Measurements from ENCODE around the gene SPIRE1. TPM values are rescaled to one million over a fixed set of nuclear protein-coding genes. Genes with fewer than 3 reads are reported as not detected.
"Not testable (repeated sequence)": the region's sequence is repeated elsewhere in the genome, so short reads cannot be mapped to it uniquely, and the experiment has no call there.

The SPIRE1 gene
- total RNA-seq, 4 donors from 2014 or later, result 37.4 to 50.8 (median 43.0) TPM

DNA sequence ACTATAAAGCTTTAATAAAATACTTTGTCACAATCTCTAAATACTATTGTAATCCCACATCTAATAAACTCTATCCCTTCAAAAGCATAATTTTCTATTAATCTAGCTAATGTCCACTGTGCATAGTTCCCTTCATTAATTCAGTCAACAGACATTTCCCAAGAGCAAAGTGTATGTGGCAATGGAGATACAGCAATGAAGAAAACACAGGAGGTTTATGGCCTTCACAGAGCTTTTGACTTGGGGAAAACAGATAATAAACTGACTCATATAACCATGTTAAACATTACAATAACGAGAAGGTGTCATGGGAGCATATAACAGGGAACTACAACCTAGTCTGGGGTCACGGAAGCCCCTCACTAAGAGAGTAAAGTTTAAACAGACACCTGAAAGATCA is 86.3 kb downstream of the SPIRE1 start:
- Histone ChIP-seq H3K36me3 (no peaks in the 10 kb centered on the region), H3K27me3 (no peaks in the 10 kb centered on the region), H3K4me1 (no peaks in the 10 kb centered on the region), H3K27ac (no peak overlapping the region), H3K9me3 (no peaks in the 10 kb centered on the region), H3K4me3 (no peak overlapping the region)
- TF ChIP-seq POLR2A (IDR thresholded peaks at IDR 0.05), result no peak
- TF ChIP-seq CTCF (IDR thresholded peaks at IDR 0.05), result no peak
- no peak for TF ChIP-seq EP300 (IDR thresholded peaks at IDR 0.05)
- TF ChIP-seq POLR2AphosphoS5 (IDR thresholded peaks at IDR 0.05), result no peak
- WGBS, 2 donors (ENCODE audit: low coverage in 1 of 2), result 85 to 88% methylated on average over 2 of the region's 2 CpGs
- no peak for ATAC-seq

DNA sequence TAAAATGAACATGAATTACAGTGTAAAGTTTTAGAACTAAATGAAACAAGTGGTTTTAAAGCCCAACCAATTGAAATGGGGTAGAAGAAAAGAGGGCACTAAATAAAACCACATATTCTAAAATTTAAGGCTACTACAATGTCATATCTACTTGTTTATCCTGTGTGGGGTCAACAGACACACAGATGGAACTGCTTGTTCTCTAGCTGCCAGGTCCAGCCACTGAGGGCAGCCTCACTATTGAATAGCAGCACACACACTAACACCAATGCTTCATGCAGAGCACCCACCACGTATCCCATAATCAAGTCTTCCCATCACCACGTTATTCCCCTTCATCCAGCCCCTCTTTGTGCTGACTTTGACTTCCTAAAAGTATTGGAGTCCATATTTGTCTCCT is 88.1 kb downstream of the SPIRE1 start:
- ATAC-seq, result no peak

GRCh38 chr18:12567849-12568248 is 90.1 kb downstream of the SPIRE1 start:
- Histone ChIP-seq H3K9me3 (peaks cover 0 to 5% (median 0%) of the 10 kb centered on the region in 3 donors), H3K27me3 (no peaks in the 10 kb centered on the region), H3K4me3 (no peak overlapping the region), H3K36me3 (no peaks in the 10 kb centered on the region), H3K27ac (no peak overlapping the region), H3K4me1 (peaks cover 0 to 4% (median 0%) of the 10 kb centered on the region in 3 donors)
- no peak for ATAC-seq
- no peak for TF ChIP-seq EP300 (IDR thresholded peaks at IDR 0.05)
- TF ChIP-seq CTCF (IDR thresholded peaks at IDR 0.05), result no peak
- no peak for TF ChIP-seq POLR2AphosphoS5 (IDR thresholded peaks at IDR 0.05)
- TF ChIP-seq POLR2A (IDR thresholded peaks at IDR 0.05), result no peak
- WGBS, 2 donors (ENCODE audit: low coverage in 1 of 2), result 88 to 91% methylated on average over 4 of the region's 4 CpGs

More for the DNA sequence above, 88.1 kb downstream of the SPIRE1 start:
- Histone ChIP-seq H3K36me3 (no peaks in the 10 kb centered on the region), H3K9me3 (peaks cover 0 to 5% (median 0%) of the 10 kb centered on the region in 3 donors), H3K27me3 (no peaks in the 10 kb centered on the region), H3K4me1 (no peaks in the 10 kb centered on the region), H3K27ac (no peak overlapping the region), H3K4me3 (no peak overlapping the region)
- WGBS, 2 donors (ENCODE audit: low coverage in 1 of 2), result 90 to 100% methylated on average over 2 of the region's 2 CpGs
- no peak for TF ChIP-seq CTCF (IDR thresholded peaks at IDR 0.05)
- no peak for TF ChIP-seq POLR2A (IDR thresholded peaks at IDR 0.05)
- no peak for TF ChIP-seq POLR2AphosphoS5 (IDR thresholded peaks at IDR 0.05)
- TF ChIP-seq EP300 (IDR thresholded peaks at IDR 0.05), result no peak

- peaks cover 0 to 4% (median 0%) of the 10 kb centered on the region in 3 donors for H3K4me1 ChIP-seq
- ATAC-seq, result no peak
- no peaks in the 10 kb centered on the region for H3K27me3 ChIP-seq
- no peak overlapping the region for H3K4me3 ChIP-seq
- TF ChIP-seq EP300 (IDR thresholded peaks at IDR 0.05) (no peak), POLR2AphosphoS5 (IDR thresholded peaks at IDR 0.05) (no peak), CTCF (IDR thresholded peaks at IDR 0.05) (no peak), POLR2A (IDR thresholded peaks at IDR 0.05) (no peak)
- H3K27ac ChIP-seq, result no peak overlapping the region
- H3K9me3 ChIP-seq, result peaks cover 0 to 5% (median 0%) of the 10 kb centered on the region in 3 donors
- H3K36me3 ChIP-seq, result no peaks in the 10 kb centered on the region
- WGBS, 2 donors (ENCODE audit: low coverage in 1 of 2), result 92 to 100% methylated on average over 1 of the region's 1 CpG
Observed at GRCh38 chr18:12564861-12565260, 93.0 kb downstream of the SPIRE1 start.

- no peaks in the 10 kb centered on the region for H3K36me3 ChIP-seq
- H3K9me3 ChIP-seq, result peaks cover 0 to 5% (median 0%) of the 10 kb centered on the region in 3 donors
- H3K27ac ChIP-seq, result no peak overlapping the region
- H3K4me1 ChIP-seq, result peaks cover 0 to 4% (median 0%) of the 10 kb centered on the region in 3 donors
- 95 to 100% methylated on average over 1 to 2 of the region's 2 CpGs for WGBS, 2 donors (ENCODE audit: low coverage in 1 of 2)
- H3K27me3 ChIP-seq, result no peaks in the 10 kb centered on the region
- TF ChIP-seq EP300 (IDR thresholded peaks at IDR 0.05) (no peak), CTCF (IDR thresholded peaks at IDR 0.05) (no peak), POLR2A (IDR thresholded peaks at IDR 0.05) (no peak)
- no peak for ATAC-seq
- no peak overlapping the region for H3K4me3 ChIP-seq
Observed at GRCh38 chr18:12564378-12564777, 93.5 kb downstream of the SPIRE1 start.

- ATAC-seq, result not testable (repeated sequence)
Observed at GRCh38 chr18:12560600-12560999, 97.3 kb downstream of the SPIRE1 start.

More at GRCh38 chr18:12560600-12560999, 97.3 kb downstream of the SPIRE1 start:
- H3K27me3 ChIP-seq, H3K27ac ChIP-seq, H3K4me1 ChIP-seq, H3K4me3 ChIP-seq: not testable (repeated sequence)
- H3K9me3 ChIP-seq, result peaks cover 0 to 16% (median 0%) of the 10 kb centered on the region in 3 donors
- WGBS, 2 donors (ENCODE audit: low coverage in 1 of 2), result 66 to 85% methylated on average over 5 to 6 of the region's 6 CpGs
- peaks cover 0 to 10% of the 10 kb centered on the region in 2 donors for H3K36me3 ChIP-seq
